ENCODE data around the gene EBP.

EBP gene

GRCh38 chrX:48558271-48558670 is 36.7 kb downstream of the EBP start:
- DNase-seq: peak; percentile 33
- in situ Hi-C loops (cut with HindIII; ENCODE audit: low pct_ligation_motif_present, low pct_unique_long_range_greater_than_20kb, low sequenced_read_pairs): no loop called here

DNA sequence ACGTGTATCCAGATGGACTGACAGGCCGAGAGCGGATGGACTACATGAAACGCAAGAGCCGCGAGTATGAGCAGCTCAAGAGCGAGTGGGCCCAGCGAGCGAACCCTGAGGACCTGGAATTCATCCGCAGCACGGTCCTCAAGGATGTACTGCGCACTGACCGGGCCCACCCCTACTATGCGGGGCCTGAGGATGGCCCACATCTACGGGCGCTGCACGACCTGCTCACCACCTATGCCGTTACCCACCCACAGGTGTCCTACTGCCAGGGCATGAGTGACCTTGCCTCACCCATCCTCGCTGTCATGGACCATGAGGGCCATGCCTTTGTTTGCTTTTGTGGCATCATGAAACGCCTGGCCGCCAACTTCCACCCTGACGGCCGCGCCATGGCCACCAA is 38.0 kb downstream of the EBP start:
- in situ Hi-C loops (cut with HindIII; ENCODE audit: low pct_ligation_motif_present, low pct_unique_long_range_greater_than_20kb, low sequenced_read_pairs): no loop called here
- DNase-seq: no peak

DNA sequence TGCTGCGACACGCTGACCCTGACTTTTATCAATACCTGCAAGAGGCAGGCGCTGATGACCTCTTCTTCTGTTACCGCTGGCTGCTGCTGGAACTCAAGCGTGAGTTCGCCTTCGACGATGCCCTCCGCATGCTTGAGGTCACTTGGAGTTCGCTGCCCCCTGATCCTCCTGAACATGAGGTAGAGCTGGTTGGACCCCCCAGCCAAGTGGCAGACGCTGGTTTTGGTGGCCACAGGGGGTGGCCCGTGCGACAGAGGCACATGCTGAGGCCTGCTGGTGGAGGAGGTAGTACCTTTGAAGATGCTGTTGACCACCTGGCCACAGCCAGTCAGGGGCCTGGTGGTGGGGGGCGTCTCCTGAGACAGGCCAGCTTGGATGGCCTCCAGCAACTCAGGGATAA is 38.4 kb downstream of the EBP start:
- no peak for DNase-seq
- in situ Hi-C loops (cut with HindIII; ENCODE audit: low pct_ligation_motif_present, low pct_unique_long_range_greater_than_20kb, low sequenced_read_pairs): no loop called here

- DNase-seq: no peak
- in situ Hi-C loops (cut with HindIII; ENCODE audit: low pct_ligation_motif_present, low pct_unique_long_range_greater_than_20kb, low sequenced_read_pairs): no loop called here
Observed at GRCh38 chrX:48560681-48561080, 39.1 kb downstream of the EBP start.

GRCh38 chrX:48569958-48570357 is 48.4 kb downstream of the EBP start:
- no peak for DNase-seq
- in situ Hi-C loops (cut with HindIII; ENCODE audit: low pct_ligation_motif_present, low pct_unique_long_range_greater_than_20kb, low sequenced_read_pairs): no loop called here

DNA sequence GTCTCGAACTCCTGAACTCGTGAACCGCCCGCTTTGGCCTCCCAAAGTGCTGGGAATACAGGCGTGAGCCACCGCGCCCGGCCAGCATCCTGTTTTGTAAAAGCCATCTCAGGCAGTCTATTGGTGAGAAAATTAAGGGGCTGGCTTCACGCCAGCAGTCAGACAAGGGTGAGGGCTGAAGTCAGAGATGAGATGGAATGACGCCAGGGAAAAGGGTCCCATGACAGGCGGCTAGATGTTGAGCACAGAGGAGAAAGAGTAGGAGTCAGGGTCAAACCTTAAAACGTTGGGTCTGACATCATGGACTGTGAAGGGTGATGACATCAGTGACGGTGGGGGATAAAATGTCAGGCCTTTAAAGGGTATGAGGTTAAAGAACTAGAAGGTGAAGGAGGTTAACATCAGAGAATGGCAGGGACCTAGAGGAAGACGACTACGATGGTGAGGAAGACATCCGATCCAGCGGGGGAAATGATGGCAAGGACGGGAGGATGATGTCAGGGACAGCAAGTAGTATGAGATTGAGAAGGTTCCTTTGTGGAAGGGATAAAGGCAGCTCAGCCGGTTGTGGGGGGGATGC is 52.2 kb downstream of the EBP start:
- in situ Hi-C loops (cut with HindIII; ENCODE audit: low pct_ligation_motif_present, low pct_unique_long_range_greater_than_20kb, low sequenced_read_pairs): no loop called here
- DNase-seq: no peak

DNA sequence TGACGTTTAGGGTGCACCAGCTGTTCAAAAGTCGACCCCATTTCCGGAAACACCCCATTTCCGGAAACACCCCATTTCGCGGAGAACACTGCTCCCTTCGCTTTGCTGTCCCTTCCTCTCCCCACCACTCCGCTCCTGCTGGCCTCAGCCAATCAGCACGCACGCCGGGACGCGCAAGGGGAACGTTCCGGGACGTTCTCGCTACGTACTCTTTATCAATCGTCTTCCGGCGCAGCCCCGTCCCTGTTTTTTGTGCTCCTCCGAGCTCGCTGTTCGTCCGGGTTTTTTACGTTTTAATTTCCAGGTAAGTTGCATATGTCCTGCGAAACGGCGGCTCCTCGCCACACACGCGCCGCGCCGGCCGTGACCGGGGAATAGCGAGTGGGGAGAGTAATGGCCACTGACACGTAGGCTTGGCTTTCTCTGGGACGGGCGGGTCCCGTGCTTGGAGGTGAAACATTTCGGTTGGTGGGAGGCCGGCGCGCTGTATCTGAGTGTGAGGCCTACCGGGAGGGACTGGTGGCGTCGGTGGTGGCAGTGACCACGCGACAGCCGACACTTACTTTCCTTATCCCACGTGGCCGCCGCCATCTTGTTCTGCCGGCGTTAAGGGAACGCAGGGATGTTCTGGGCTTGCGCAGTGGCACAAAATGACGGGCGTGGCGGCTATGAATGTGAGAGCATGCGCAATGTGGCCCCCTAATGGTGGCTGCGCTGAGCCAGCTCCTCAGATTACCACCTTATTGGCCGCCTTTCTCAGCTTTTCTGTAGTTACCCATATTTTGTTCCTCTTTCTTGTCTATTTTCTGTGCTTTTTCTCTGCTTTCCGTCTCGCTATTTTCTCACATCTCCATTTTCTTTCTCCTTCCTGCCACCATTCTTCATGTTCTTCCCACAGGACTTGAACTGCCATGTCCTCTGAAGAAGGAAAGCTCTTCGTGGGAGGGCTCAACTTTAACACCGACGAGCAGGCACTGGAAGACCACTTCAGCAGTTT is 53.0 kb downstream of the EBP start, which contains the start of gene RBM3:
Gene RBM3 (plus strand): TSS at position 215 of the 997 bp plus-strand sequence. CDS start 697 bp downstream, at position 912.
- DNase-seq: peak; percentile 84
- in situ Hi-C loops (cut with HindIII; ENCODE audit: low pct_ligation_motif_present, low pct_unique_long_range_greater_than_20kb, low sequenced_read_pairs): no loop called here

GRCh38 chrX:48575642-48576041 is 54.0 kb downstream of the EBP start:
- in situ Hi-C loops (cut with HindIII; ENCODE audit: low pct_ligation_motif_present, low pct_unique_long_range_greater_than_20kb, low sequenced_read_pairs): no loop called here
- no peak for DNase-seq

DNA sequence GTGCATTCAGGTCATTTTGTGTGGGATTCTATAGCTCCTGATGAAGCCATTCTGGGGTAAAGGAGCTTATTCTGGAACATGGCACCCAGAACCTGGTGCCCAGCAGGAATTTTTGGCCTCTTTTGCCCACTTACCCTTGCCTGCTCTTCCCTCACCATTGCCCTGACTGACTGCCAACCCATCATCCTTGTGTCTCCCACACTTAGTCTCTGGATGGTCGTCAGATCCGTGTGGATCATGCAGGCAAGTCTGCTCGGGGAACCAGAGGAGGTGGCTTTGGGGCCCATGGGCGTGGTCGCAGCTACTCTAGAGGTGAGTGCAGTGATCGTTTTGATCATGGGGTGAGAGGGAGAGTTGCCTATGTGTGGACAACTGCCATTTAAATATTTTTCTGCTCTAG is 54.5 kb downstream of the EBP start:
- in situ Hi-C loops (cut with HindIII; ENCODE audit: low pct_ligation_motif_present, low pct_unique_long_range_greater_than_20kb, low sequenced_read_pairs): no loop called here
- no peak for DNase-seq

Measured in ACHN (cell line).